Activated CD4-positive, alpha-beta memory T cell treated with anti-CD3 and anti-CD28 coated beads for 36 hours (primary cell): ENCODE data around the gene WFDC8. TPM values are rescaled to one million over a fixed set of nuclear protein-coding genes. Genes with fewer than 3 reads are reported as not detected.

Experiments
- CTCF ChIA-PET: fragments of 350-600 bp; sonication (Branson Sonifier 250); formaldehyde crosslinking; loops from one replicate; lab custom pipeline; 2021; ENCODE audit warnings: antibody characterized with exemption, inconsistent platforms; lab: Charles Lee
- POLR2A ChIA-PET: fragments of 350-600 bp; sonication (Branson Sonifier 250); formaldehyde crosslinking; loops from one replicate; lab custom pipeline; 2021; ENCODE audit warnings: antibody characterized with exemption; lab: Charles Lee
- DNase-seq: peaks from one replicate; pipeline ENCODE4 v3.0.0-alpha.2; 2020
- H3K27ac Mint-ChIP-seq: one replicate; pipeline ENCODE4 v1.8.0; 2021; ENCODE audit warnings: mixed read lengths
- H3K27me3 Mint-ChIP-seq: one replicate; pipeline ENCODE4 v1.8.0; 2021; ENCODE audit warnings: mixed read lengths
- H3K36me3 Mint-ChIP-seq: one replicate; pipeline ENCODE4 v1.8.0; 2021; ENCODE audit warnings: mixed read lengths
- H3K4me1 Mint-ChIP-seq: one replicate; pipeline ENCODE4 v1.8.0; 2021; ENCODE audit warnings: low read depth, mixed read lengths
- H3K4me3 Mint-ChIP-seq: one replicate; pipeline ENCODE4 v1.8.0; 2021; ENCODE audit warnings: mild to moderate bottlenecking, mixed read lengths
- H3K9me3 Mint-ChIP-seq: one replicate; pipeline ENCODE4 v1.8.0; 2021; ENCODE audit warnings: mixed read lengths
- intact Hi-C: fragments of 100-400 bp; cut with micrococcal nuclease; formaldehyde crosslinking; loops from one replicate; pipeline ENCODE4 v1.15.1; 2023
- total RNA-seq, 2 experiments: library from RNA; stranded (reverse); gene quantifications; one replicate each; pipeline ENCODE4 v1.2.3, GENCODE V29; 2021

The WFDC8 gene
- total RNA-seq, 2 experiments from 2014 or later: not detected

DNA sequence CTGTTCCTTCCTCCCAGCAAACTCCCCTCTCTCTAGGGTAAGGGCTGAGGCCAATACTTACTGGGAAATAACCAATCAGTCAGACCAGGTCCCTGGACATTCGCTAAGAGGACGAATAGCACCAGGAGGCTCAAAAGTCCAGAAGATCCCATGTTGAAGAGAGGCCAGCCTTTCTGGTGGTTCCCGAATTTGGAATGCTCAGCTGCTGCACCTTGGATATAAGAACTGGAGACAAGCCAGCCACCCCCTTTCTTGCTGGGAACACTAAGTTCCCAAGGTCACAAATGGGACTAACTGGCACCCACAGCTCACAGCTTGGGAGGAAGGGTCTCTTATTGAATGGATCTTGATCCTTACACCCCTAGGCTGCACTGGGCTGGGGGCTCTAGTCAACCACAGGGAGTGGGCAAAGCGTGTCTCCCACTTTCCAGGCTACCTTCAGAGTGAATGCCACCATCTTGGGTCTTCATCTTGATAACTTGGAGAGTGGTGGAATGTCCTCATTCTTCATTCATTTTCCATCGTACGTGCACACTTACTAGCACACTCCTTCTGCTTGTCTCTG is 31.8 kb downstream of the WFDC8 start, which contains the start of gene EPPIN:
Gene EPPIN (minus strand): TSS at position 196 of the 565 bp plus-strand sequence. CDS start 44 bp downstream, at position 152.
- intact Hi-C loops: no loop called here
- no peaks in the 10 kb centered on the region for H3K9me3 Mint-ChIP-seq
- CTCF ChIA-PET: interaction anchor here (1.1 to 1.5 kb wide), 2 partner anchors 224 kb away, joined by 5 to 8 read pairs; no protein-coding TSS in a partner anchor

GRCh38 chr20:45545754-45546453 is 33.2 kb downstream of the WFDC8 start:
- Mint-ChIP-seq H3K27ac (no peak overlapping the region), H3K9me3 (no peaks in the 10 kb centered on the region), H3K27me3 (peaks cover 29% of the 10 kb centered on the region), H3K36me3 (no peaks in the 10 kb centered on the region), H3K4me3 (no peak overlapping the region), H3K4me1 (no peaks in the 10 kb centered on the region)
- intact Hi-C loops: no loop called here
- no peak for DNase-seq
- CTCF ChIA-PET: interaction anchor here (1.3 kb wide), 1 partner anchor 225 kb away, joined by 12 read pairs; no protein-coding TSS in a partner anchor
- POLR2A ChIA-PET: no interaction called here

More for the DNA sequence above, 31.8 kb downstream of the WFDC8 start, which contains the start of gene EPPIN:
- Mint-ChIP-seq H3K27ac (no peak within 1 kb of the TSS), H3K4me1 (no peaks in the 10 kb centered on the region), H3K4me3 (no peak within 1 kb of the TSS), H3K36me3 (no peaks in the 10 kb centered on the region), H3K27me3 (peaks cover 22% of the 10 kb centered on the region)
- DNase-seq: no peak
- POLR2A ChIA-PET: no interaction called here

DNA sequence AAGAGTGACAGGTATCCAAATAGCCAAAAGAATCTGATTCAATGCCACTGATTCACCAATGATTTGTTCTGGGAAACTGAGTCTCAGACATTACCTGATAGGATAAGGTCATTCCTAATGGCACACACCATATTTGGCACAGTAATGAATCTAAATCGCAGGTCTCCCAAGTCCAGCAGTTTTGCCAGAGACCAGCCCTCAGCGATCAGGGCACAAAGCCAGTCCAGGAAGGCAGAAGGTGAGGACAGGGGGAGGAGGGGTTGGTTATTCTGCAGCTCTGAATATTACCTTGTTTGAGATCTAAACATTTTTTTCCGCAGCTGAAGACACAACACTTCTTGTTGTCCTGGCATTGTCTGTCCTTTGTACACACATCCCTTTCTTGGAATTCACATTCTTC is 33.7 kb downstream of the WFDC8 start:
- CTCF ChIA-PET: interaction anchor here (1.3 kb wide), 1 partner anchor 225 kb away, joined by 12 read pairs; no protein-coding TSS in a partner anchor
- POLR2A ChIA-PET: no interaction called here

DNA sequence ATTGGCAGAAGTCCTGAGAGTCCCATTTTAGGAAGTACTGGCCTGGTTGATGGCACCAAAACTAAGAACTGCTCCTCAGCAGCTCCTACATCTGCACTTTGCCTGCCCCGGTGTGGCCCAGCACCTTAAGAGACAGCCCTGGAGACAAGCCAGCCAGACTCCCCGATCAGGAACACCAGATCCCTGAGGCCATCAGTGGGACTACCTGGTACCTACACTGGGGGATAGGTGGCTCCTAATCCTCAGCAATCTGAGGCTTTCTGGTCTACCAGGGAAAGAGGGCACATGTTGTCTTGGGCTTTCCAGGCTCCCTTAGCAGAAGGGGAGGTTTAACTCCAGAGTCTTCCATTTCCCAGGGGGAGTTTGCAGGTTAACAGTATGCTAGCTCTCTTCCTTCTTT is 39.7 kb downstream of the WFDC8 start, which contains the start of gene WFDC6:
Gene WFDC6 (minus strand): TSS at position 101 of the 400 bp plus-strand sequence. CDS start 75 bp downstream, at position 26.
- peaks cover 27% of the 10 kb centered on the region for H3K27me3 Mint-ChIP-seq
- DNase-seq: no peak
- no peak within 1 kb of the TSS for H3K4me3 Mint-ChIP-seq
- intact Hi-C loops: no loop called here
- H3K27ac Mint-ChIP-seq: no peak within 1 kb of the TSS
- no peaks in the 10 kb centered on the region for H3K9me3 Mint-ChIP-seq
- POLR2A ChIA-PET: no interaction called here
- CTCF ChIA-PET: interaction anchor here (1.6 kb wide), 1 partner anchor 231 kb away, joined by 8 read pairs; no protein-coding TSS in a partner anchor
- H3K36me3 Mint-ChIP-seq: no peaks in the 10 kb centered on the region
- no peaks in the 10 kb centered on the region for H3K4me1 Mint-ChIP-seq

More for the DNA sequence above, 33.7 kb downstream of the WFDC8 start:
- intact Hi-C loops: no loop called here
- H3K4me3 Mint-ChIP-seq: no peak overlapping the region
- no peaks in the 10 kb centered on the region for H3K36me3 Mint-ChIP-seq
- no peak for DNase-seq
- peaks cover 32% of the 10 kb centered on the region for H3K27me3 Mint-ChIP-seq
- H3K27ac Mint-ChIP-seq: no peak overlapping the region
- H3K9me3 Mint-ChIP-seq: no peaks in the 10 kb centered on the region
- H3K4me1 Mint-ChIP-seq: no peaks in the 10 kb centered on the region

DNA sequence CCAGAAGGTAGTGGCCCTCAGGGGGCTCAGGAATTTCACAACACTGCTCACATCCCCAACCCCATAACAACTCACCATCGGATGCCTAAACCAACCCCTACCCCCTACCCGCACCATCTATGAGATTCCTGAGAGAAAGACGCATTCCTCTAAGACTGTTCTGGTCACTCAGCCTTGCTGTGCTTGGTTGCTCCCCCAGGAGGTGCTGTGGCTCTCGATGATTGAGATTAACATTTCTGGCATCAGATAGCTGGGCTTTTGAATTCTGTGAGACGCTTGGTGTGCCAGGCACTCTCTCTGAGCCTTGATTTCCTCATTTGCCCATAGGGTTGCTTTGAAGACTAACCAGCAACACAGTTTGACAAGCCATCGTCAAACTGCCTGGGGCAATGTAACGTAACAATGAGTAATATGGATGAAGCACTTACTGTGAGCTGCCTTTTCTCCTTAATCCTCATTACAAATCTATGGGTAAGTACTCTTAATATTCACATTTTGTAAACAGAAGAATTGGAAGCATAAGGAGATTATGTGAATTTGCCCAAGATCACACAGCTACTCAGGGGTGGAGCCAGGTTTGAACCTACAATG is 40.8 kb downstream of the WFDC8 start:
- ChIA-PET POLR2A (no interaction called here), CTCF (interaction anchor here (1.6 kb wide), 1 partner anchor 232 kb away, joined by 8 read pairs; no protein-coding TSS in a partner anchor)

GRCh38 chr20:45527294-45527693 is 51.8 kb downstream of the WFDC8 start:
- CTCF ChIA-PET: no interaction called here
- Mint-ChIP-seq H3K36me3 (no peaks in the 10 kb centered on the region), H3K4me1 (no peaks in the 10 kb centered on the region), H3K9me3 (no peaks in the 10 kb centered on the region), H3K27me3 (peaks cover 38% of the 10 kb centered on the region), H3K27ac (no peak overlapping the region), H3K4me3 (no peak overlapping the region)
- POLR2A ChIA-PET: no interaction called here
- intact Hi-C loops: no loop called here
- no peak for DNase-seq

More for the DNA sequence above, 40.8 kb downstream of the WFDC8 start:
- intact Hi-C loops: no loop called here
- no peak overlapping the region for H3K4me3 Mint-ChIP-seq
- H3K27me3 Mint-ChIP-seq: peaks cover 24% of the 10 kb centered on the region
- DNase-seq: no peak
- H3K4me1 Mint-ChIP-seq: no peaks in the 10 kb centered on the region
- no peaks in the 10 kb centered on the region for H3K36me3 Mint-ChIP-seq
- no peak overlapping the region for H3K27ac Mint-ChIP-seq
- no peaks in the 10 kb centered on the region for H3K9me3 Mint-ChIP-seq

- Mint-ChIP-seq H3K4me3 (no peak overlapping the region), H3K9me3 (no peaks in the 10 kb centered on the region), H3K36me3 (no peaks in the 10 kb centered on the region), H3K27me3 (peaks cover 32% of the 10 kb centered on the region), H3K27ac (no peak overlapping the region), H3K4me1 (no peaks in the 10 kb centered on the region)
- no peak for DNase-seq
- intact Hi-C loops: no loop called here
- CTCF ChIA-PET: interaction anchor here (1.3 kb wide), 1 partner anchor 247 kb away, joined by 3 read pairs; no protein-coding TSS in a partner anchor
- POLR2A ChIA-PET: no interaction called here
These were observed 55.3 kb downstream of the WFDC8 start for GRCh38 chr20:45523821-45524220.

- Mint-ChIP-seq H3K27me3 (peaks cover 21% of the 10 kb centered on the region), H3K4me3 (no peak overlapping the region), H3K36me3 (no peaks in the 10 kb centered on the region), H3K27ac (no peak overlapping the region), H3K9me3 (no peaks in the 10 kb centered on the region), H3K4me1 (no peaks in the 10 kb centered on the region)
- no peak for DNase-seq
- ChIA-PET POLR2A (no interaction called here), CTCF (interaction anchor here (0.7 kb wide), 1 partner anchor 77 kb away, joined by 4 read pairs; no protein-coding TSS in a partner anchor)
- intact Hi-C loops: no loop called here
These were observed 60.8 kb downstream of the WFDC8 start for GRCh38 chr20:45518282-45518681.

GRCh38 chr20:45515147-45515913 is 63.8 kb downstream of the WFDC8 start, which contains the start of gene SPINT3:
Gene SPINT3, minus strand, starts transcription at chr20:45515622. Its CDS starts 14 bp downstream, at chr20:45515608.
- Mint-ChIP-seq H3K4me3 (no peak within 1 kb of the TSS), H3K9me3 (no peaks in the 10 kb centered on the region), H3K27ac (no peak within 1 kb of the TSS), H3K4me1 (no peaks in the 10 kb centered on the region), H3K36me3 (no peaks in the 10 kb centered on the region), H3K27me3 (peaks cover 23% of the 10 kb centered on the region)
- intact Hi-C loops: no loop called here
- POLR2A ChIA-PET: no interaction called here
- CTCF ChIA-PET: no interaction called here
- DNase-seq: no peak

DNA sequence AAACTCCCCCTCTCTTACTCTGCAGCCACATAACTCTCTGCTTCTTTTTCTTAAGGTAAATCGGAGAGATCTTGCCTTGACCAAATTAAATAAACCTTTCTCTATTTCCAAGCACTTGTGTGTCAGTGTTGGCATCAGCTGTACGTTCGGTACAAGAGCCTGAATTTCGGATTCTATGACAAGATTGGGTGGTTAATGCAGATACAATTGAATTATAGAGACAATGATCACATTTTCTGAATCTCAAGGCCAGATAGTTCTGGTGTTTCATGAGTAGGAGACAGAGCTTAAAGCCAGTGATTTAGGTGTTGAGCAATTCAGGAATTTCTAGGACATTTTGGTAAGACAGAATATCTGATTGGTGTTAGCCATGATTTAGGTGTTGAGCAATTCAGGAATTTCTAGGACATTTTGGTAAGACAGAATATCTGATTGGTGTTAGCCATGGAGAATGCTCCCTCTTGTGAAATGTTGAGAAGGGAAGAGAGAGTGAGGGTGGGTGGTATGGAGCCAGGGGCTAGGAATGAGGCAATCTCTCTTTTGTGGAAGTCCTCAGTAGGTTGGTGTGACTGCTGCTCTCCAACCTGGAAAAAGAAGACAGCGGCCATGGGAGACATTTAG is 68.7 kb downstream of the WFDC8 start:
- H3K4me1 Mint-ChIP-seq: peaks cover 10% of the 10 kb centered on the region

GRCh38 chr20:45509091-45509490 is 70.0 kb downstream of the WFDC8 start:
- ChIA-PET POLR2A (no interaction called here), CTCF (no interaction called here)
- intact Hi-C loops: no loop called here
- DNase-seq: no peak
- peaks cover 10% of the 10 kb centered on the region for H3K4me1 Mint-ChIP-seq
- H3K27me3 Mint-ChIP-seq: peaks cover 30% of the 10 kb centered on the region
- no peaks in the 10 kb centered on the region for H3K36me3 Mint-ChIP-seq
- H3K9me3 Mint-ChIP-seq: no peaks in the 10 kb centered on the region
- no peak overlapping the region for H3K27ac Mint-ChIP-seq
- no peak overlapping the region for H3K4me3 Mint-ChIP-seq

More for the DNA sequence above, 68.7 kb downstream of the WFDC8 start:
- Mint-ChIP-seq H3K27me3 (peaks cover 30% of the 10 kb centered on the region), H3K9me3 (no peaks in the 10 kb centered on the region), H3K4me3 (no peak overlapping the region), H3K27ac (no peak overlapping the region), H3K36me3 (no peaks in the 10 kb centered on the region)
- CTCF ChIA-PET: interaction anchor here (0.7 kb wide), 1 partner anchor 143 kb away, joined by 3 read pairs; no protein-coding TSS in a partner anchor
- no peak for DNase-seq
- POLR2A ChIA-PET: no interaction called here
- intact Hi-C loops: no loop called here
